ES-I3 (cell line): ENCODE data around the gene BPIFB4.

Experiments
- H3K36me3 ChIP-seq: 2 replicates; pipeline ENCODE4 v1.6.1; 2013; ENCODE audit warnings: mild to moderate bottlenecking, low read length, control low read depth, moderate library complexity; ENCODE audit not compliant: insufficient read depth
- H3K4me1 ChIP-seq: 2 replicates; pipeline ENCODE4 v1.6.1; 2013; ENCODE audit warnings: mild to moderate bottlenecking, control low read depth, low read length; ENCODE audit not compliant: insufficient read depth
- H3K9ac ChIP-seq: 2 replicates; pipeline ENCODE4 v1.6.1; 2013; ENCODE audit warnings: low read depth, mild to moderate bottlenecking, low read length, moderate library complexity
- H3K9me3 ChIP-seq: 2 replicates; pipeline ENCODE4 v1.6.1; 2013; ENCODE audit warnings: mild to moderate bottlenecking, low read length, moderate library complexity; ENCODE audit not compliant: control insufficient read depth, insufficient read depth

BPIFB4 gene

GRCh38 chr20:33131949-33132473 lies 52.6 kb downstream of the BPIFB4 start:
- Histone ChIP-seq H3K36me3 (no peaks in the 10 kb centered on the region), H3K9ac (no peak overlapping the region), H3K9me3 (no peaks in the 10 kb centered on the region), H3K4me1 (peaks cover 14% of the 10 kb centered on the region)

- Histone ChIP-seq H3K4me1 (peaks cover 14% of the 10 kb centered on the region), H3K9ac (no peak overlapping the region), H3K36me3 (no peaks in the 10 kb centered on the region), H3K9me3 (no peaks in the 10 kb centered on the region; the same call in 1 of the 2 replicates)
Observed at GRCh38 chr20:33132513-33133372, 53.3 kb downstream of the BPIFB4 start.

DNA sequence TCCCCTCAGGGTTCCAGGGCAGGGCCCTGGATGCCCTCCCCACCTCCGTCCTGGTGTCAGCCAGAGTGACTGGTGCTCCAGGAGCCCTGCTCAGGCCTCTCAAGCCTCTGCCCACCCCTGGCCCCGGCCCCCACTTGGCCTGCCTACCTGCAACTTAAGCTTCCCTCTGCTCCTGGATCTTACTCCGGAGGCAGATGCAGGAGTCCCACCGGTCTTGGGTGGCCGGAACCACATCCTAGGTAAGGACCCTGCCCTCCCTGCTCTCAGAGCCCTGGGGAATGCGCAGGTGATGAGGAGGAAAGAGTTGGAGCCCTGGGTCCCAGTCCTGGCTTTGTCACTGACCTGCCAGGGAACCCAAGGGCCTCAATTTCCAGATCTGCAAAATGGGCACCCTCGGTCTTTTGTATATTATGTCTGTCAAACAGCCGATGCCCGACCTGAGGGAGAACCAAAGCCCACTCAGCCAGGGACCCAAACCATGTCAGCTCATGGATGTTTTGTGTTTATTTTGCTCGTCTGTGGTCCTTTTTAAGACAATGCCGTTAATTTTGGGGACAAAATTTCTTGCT lies 54.0 kb downstream of the BPIFB4 start:
- H3K9ac ChIP-seq, result no peak overlapping the region
- no peaks in the 10 kb centered on the region for H3K36me3 ChIP-seq
- H3K4me1 ChIP-seq, result peaks cover 14% of the 10 kb centered on the region
- no peaks in the 10 kb centered on the region; the same call in 1 of the 2 replicates for H3K9me3 ChIP-seq

DNA sequence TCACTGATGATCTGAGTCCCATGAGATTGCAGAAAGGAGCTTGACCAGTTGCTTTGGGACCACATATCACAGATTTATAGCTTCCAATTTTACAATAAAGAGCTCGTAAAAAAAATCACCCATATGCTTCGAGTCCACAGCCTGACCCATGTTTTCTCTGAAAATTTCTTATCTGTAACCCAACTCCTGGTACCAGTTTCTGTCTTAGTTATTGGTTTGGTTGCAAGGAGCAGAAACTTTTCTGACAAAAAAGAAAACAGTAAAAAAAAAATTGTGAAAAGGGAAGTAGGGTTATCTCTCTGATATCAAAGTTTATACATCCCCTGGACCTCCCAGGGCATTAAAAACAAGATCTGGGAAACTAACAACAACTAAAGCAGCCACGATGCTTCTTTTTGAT lies 57.8 kb downstream of the BPIFB4 start:
- no peaks in the 10 kb centered on the region for H3K36me3 ChIP-seq
- peaks cover 11% of the 10 kb centered on the region for H3K4me1 ChIP-seq
- no peak overlapping the region for H3K9ac ChIP-seq
- no peaks in the 10 kb centered on the region; the same call in 1 of the 2 replicates for H3K9me3 ChIP-seq

DNA sequence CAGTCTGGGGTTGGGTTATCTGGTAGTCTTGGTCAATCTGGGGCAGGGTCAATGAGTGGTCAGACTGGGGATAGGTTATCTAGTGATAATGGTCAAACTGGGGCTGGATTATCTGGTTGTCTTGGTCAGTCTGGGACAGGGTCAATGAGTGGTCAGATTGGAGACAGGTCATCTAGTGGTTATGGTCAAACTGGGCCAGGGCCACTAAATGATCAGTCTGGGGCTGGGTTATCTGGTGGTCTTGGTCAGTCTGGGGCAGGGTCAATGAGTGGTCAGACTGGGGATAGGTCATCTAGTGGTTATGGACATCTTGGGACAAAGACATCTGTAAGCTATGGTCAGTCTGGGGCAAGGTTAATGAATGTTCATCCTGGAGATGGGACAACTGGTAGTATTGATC lies 60.0 kb downstream of the BPIFB4 start:
- Histone ChIP-seq H3K36me3 (no peaks in the 10 kb centered on the region), H3K9ac (no peak overlapping the region), H3K4me1 (no peaks in the 10 kb centered on the region), H3K9me3 (no peaks in the 10 kb centered on the region; the same call in 1 of the 2 replicates)

DNA sequence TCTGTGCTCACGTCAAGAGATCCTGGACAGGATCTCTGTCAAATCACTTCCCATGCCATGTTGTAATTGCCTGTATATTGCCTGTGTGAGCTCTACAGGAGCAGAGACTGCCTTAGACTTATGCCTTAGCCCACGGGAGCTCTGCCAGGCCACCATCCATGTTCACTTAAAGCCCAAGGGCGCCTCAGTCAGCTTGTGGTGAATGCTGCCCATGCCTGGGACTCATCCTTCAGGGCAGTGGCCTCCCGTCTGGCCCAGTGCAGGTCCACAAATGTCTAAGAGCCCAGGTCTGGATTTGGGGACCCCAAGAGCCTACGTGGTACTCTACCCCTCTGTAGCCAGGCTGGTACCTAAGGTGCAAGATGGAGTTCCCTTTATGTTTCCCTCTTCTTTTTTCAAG lies 66.1 kb downstream of the BPIFB4 start:
- Histone ChIP-seq H3K9me3 (no peaks in the 10 kb centered on the region), H3K36me3 (no peaks in the 10 kb centered on the region), H3K4me1 (no peaks in the 10 kb centered on the region), H3K9ac (no peak overlapping the region)

DNA sequence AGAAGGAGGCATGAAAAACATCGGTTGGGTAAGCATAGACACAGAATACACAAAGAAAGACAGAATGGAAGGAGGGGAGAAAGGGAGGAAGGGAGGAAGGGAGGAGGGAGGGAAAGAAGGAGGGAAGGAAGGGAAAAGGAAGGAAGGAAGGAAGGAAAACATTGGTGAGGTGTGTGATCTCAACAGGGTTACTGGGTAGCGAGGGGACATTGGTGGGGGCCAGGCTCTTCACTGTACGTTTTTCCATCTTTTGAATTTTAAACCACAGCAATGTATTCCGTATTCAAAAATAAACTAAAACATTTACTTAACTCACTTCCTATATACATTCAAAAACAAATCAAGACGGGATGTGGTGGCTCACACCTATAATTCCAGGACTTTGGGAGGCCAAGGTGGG lies 67.9 kb downstream of the BPIFB4 start:
- no peaks in the 10 kb centered on the region for H3K9me3 ChIP-seq
- H3K36me3 ChIP-seq, result no peaks in the 10 kb centered on the region
- no peak overlapping the region for H3K9ac ChIP-seq
- no peaks in the 10 kb centered on the region for H3K4me1 ChIP-seq

DNA sequence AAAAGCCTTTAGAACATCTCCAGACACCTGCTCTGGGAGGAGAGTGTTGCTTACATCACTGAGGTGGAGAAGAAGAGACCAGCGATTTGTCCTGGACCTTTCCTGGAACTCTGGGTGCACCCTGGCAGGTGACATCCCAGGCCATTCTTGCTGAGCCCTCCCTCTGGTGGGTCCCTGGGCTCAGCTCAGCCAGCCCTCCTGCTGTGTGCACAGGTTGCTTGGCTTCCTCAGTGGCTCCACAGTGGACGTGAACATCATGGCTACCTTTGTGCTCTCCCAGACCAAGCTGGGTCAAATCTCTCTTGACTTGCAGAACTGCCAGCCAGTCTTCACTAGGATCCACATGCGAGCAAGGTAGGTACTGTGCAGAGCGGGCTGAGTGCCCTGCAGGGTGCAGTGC lies 68.6 kb downstream of the BPIFB4 start:
- Histone ChIP-seq H3K9me3 (no peaks in the 10 kb centered on the region), H3K9ac (no peak overlapping the region), H3K4me1 (no peaks in the 10 kb centered on the region), H3K36me3 (no peaks in the 10 kb centered on the region)

GRCh38 chr20:33154252-33154651 lies 74.8 kb downstream of the BPIFB4 start:
- H3K36me3 ChIP-seq, result no peaks in the 10 kb centered on the region
- no peaks in the 10 kb centered on the region for H3K4me1 ChIP-seq
- H3K9me3 ChIP-seq, result no peaks in the 10 kb centered on the region
- H3K9ac ChIP-seq, result no peak overlapping the region

GRCh38 chr20:33158637-33159385 lies 79.4 kb downstream of the BPIFB4 start:
- no peaks in the 10 kb centered on the region; the same call in 1 of the 2 replicates for H3K9me3 ChIP-seq
- no peaks in the 10 kb centered on the region for H3K4me1 ChIP-seq
- no peak overlapping the region for H3K9ac ChIP-seq
- no peaks in the 10 kb centered on the region for H3K36me3 ChIP-seq

DNA sequence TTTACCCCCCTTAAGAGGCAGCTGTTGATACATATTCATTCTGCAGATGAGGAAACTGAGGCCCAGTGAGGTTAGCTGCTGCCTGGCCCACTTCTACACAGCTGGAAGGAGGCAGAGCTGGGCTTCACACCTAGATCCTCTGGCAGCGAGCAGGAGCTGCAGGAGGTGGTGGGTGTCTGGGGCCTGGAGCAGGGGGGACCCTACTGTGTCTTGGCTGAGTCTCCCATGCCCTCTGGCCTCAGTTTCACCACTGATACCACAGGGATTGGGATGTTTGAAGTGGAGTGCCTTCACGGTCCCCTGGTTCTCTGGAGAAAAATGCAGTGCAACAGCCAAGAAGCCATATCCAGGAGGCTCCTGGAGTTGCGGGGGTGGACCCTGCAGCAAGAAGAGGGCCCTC lies 80.3 kb downstream of the BPIFB4 start:
- H3K36me3 ChIP-seq, result no peaks in the 10 kb centered on the region
- H3K9me3 ChIP-seq, result no peaks in the 10 kb centered on the region; the same call in 1 of the 2 replicates
- H3K9ac ChIP-seq, result no peak overlapping the region
- H3K4me1 ChIP-seq, result no peaks in the 10 kb centered on the region

DNA sequence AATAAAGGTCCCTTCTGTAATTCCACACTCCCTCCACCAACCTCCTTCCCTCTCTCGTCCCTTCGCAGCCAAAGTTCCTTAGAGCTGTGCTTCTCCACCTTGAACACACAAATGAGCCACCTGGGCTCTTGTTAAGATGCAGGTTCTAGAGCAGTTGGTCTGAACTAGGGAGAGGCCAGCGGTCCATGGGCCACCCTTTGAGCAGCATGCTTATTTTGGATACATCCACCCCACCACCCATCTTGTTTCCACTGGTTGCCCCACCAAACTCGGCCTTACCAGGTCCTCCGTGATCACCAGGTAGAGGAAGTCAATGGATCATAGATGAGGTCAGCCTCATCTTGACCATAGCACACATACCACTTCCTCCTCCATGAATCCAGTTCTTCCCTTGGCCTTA lies 81.2 kb downstream of the BPIFB4 start:
- H3K4me1 ChIP-seq, result no peaks in the 10 kb centered on the region
- no peaks in the 10 kb centered on the region for H3K36me3 ChIP-seq
- no peak overlapping the region for H3K9ac ChIP-seq
- H3K9me3 ChIP-seq, result no peaks in the 10 kb centered on the region; the same call in 1 of the 2 replicates
